ENCODE results near the gene PPP4C.
A peak's percentile ranks its signal among the peaks of the same experiment; 100 is the strongest.

The PPP4C gene

GRCh38 chr16:30060346-30060745, 15.4 kb upstream of the PPP4C start:
- no peak for DNase-seq

- no peak for DNase-seq
Measured at GRCh38 chr16:30060836-30061554, 14.8 kb upstream of the PPP4C start.

- DNase-seq = no peak
Measured at GRCh38 chr16:30063278-30063892, 12.4 kb upstream of the PPP4C start.

- peak; percentile 79 for DNase-seq
Measured at GRCh38 chr16:30063893-30064728, 11.7 kb upstream of the PPP4C start.

- no peak for DNase-seq
Measured at GRCh38 chr16:30064729-30065101, 11.1 kb upstream of the PPP4C start.

DNA sequence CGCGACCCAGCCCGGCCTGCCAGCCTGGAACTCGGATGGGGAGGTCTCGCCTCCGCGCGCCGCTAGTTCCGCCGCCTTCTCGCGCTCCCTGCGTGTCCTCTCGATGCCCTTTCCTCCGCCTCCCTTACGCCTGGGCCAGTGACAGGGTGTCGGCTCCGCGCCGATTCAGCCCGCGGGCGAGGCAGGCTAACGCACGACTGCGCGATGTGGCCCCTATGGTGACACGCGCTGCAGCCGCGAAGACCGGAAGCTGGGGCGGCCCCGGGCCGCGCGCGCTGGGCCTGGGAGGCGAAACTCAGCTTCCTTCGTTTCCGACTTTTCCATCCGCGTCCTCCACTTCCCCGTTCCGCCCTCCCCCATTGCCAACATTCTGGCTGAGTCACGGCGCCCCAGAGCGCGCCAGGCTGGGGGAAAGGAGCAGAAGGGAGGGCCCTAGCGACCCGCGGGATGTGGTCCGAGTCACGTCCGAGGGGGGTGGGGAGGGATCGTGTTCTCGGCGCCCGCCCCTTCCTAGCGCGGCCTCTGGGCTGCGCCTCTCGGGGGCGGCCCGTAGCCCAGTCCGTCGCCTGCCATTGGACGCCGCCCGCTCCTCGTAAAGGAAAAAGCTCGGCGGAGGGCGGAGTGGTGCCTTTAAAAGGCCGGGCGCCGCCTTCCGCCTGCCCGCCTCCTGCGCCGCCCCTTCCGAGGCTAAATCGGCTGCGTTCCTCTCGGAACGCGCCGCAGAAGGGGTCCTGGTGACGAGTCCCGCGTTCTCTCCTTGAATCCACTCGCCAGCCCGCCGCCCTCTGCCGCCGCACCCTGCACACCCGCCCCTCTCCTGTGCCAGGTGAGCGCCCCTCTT, 10.5 kb upstream of the PPP4C start, which contains the start of gene ALDOA:
Gene ALDOA (plus strand): TSS at position 659 of the 841 bp plus-strand sequence. CDS start 1,138 bp downstream, outside the sequence.
- DNase-seq = peak; percentile 97

GRCh38 chr16:30065943-30066760, 9.6 kb upstream of the PPP4C start:
- peak; percentile 43 for DNase-seq

DNA sequence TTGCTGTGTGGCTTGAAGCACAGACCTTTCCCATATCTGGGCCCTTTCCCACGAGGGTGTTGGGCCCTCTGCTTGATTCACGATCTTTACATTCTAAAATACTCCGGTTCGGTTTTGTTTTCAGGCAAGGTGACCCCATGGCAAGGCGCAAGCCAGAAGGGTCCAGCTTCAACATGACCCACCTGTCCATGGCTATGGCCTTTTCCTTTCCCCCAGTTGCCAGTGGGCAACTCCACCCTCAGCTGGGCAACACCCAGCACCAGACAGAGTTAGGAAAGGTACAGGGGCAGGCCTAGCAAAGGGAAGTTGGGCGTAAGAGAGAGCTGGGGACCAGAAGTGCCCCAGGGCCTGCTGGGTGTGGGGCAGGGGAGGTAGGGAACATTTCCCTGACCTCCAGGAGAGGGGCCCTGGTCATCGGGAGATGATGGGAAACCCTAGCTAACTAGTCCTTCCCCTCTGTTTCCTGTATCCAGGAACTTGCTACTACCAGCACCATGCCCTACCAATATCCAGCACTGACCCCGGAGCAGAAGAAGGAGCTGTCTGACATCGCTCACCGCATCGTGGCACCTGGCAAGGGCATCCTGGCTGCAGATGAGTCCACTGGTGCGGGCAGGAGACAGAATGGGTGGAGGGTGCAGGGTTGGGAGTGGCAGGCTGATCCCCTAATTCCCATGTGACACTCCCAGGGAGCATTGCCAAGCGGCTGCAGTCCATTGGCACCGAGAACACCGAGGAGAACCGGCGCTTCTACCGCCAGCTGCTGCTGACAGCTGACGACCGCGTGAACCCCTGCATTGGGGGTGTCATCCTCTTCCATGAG, 8.8 kb upstream of the PPP4C start:
- no peak for DNase-seq

GRCh38 chr16:30067584-30067916, 8.2 kb upstream of the PPP4C start:
- no peak for DNase-seq

GRCh38 chr16:30068333-30068732, 7.5 kb upstream of the PPP4C start:
- no peak for DNase-seq

GRCh38 chr16:30068750-30069610, 6.8 kb upstream of the PPP4C start:
- DNase-seq = peak; percentile 58

- no peak for DNase-seq
Measured at GRCh38 chr16:30069611-30070462, 6.0 kb upstream of the PPP4C start.

DNA sequence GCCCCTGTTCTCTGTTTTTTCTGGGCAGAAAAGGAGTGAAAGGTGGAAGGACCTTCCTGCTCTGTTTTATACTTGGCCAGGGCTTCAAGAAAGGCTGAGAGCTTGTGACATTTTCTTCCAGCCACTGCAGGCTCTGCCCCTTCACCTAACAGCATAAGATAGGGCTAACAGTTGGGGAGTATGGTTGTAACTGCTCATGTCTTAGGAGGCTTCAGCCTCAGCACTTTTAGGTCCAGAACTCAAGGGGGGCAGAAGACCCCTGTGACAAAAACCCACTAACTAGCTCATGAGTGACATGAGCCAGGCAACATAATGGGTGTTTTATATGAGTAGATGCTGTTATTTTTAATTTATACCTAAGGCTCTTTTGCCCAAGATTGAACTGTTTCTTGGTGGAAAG, 5.3 kb upstream of the PPP4C start:
- DNase-seq = no peak

GRCh38 chr16:30076276-30076791, 540 bp downstream of the PPP4C start:
- no peak for DNase-seq

DNA sequence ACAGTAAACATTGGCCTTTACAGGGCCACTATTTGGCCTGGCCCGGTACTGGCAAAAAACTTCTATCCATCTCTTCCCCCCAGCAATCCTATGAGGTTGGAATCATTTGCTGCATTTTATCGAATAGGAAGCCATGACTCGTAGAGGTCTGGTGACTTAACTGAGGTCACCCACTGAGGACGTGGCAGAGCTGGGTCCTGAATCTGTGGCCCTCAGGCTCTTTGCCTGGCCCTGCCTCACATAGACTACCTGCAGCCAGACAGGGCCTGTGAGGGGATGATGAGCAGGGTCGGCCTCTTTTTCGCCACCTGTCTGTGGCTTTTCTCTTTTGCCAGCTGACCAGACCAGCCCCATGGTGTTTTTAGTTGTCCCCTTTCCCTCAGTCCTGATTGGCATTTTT, 1.9 kb downstream of the PPP4C start:
- no peak for DNase-seq

DNA sequence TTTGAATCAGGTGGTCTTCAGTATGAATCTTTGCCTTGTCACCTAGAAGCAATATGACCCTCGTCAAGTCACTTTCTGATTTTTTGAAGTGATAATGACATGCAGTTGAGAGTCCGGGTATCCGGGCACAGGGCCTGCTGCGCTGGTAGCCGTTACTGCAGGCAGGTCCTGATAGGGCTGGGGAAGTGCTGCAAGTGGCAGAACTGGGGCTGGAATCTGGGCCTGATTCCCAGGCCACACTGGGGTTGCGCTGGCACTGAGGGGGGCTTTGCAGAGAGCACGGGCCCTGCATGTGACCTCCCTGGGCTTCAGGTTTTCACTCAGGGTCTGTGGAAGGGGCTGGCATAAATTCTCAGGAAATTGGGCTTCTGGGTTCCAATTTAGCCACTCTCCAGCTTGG, 3.0 kb downstream of the PPP4C start:
- no peak for DNase-seq

GRCh38 chr16:30079480-30079879, 3.7 kb downstream of the PPP4C start:
- no peak for DNase-seq

- no peak for DNase-seq
Measured at GRCh38 chr16:30082545-30083090, 6.8 kb downstream of the PPP4C start.
